GM23338 (cell line): ENCODE results near the gene INTS6. TPM values are rescaled to one million over a fixed set of nuclear protein-coding genes. Genes with fewer than 3 reads are reported as not detected.

Source experiments
- ATAC-seq: fragments of 200-7000 bp; cut with Tn5 transposase; 3 replicates; pipeline ENCODE4 v1.9.1; 2020
- DNase-seq: peaks from one replicate; pipeline ENCODE4 v3.0.0-alpha.2; 2015; ENCODE audit warnings: low spot score
- H2AFZ ChIP-seq: fragments of 200-600 bp; sonication (generic); 2 replicates; pipeline ENCODE4 v1.8.0; 2016; ENCODE audit warnings: antibody characterized with exemption, mild to moderate bottlenecking, moderate library complexity
- H3F3A ChIP-seq: fragments of 200-600 bp; sonication (generic); replicated peaks from 2 replicates; pipeline ENCODE4 v1.8.0; 2017; ENCODE audit warnings: antibody characterized with exemption, mixed run types, low read depth
- H3K27ac ChIP-seq: fragments of 200-600 bp; sonication (generic); 2 replicates; pipeline ENCODE4 v1.6.1; 2016; ENCODE audit warnings: low read depth
- H3K27me3 ChIP-seq: fragments of 200-600 bp; sonication (generic); 2 replicates; pipeline ENCODE4 v1.8.0; 2016; ENCODE audit warnings: mild to moderate bottlenecking, mixed run types, moderate library complexity; ENCODE audit not compliant: insufficient read depth
- H3K36me3 ChIP-seq: fragments of 200-600 bp; sonication (generic); 2 replicates; pipeline ENCODE4 v1.8.0; 2016; ENCODE audit warnings: mild to moderate bottlenecking; ENCODE audit not compliant: insufficient read depth
- H3K4me1 ChIP-seq: fragments of 200-600 bp; sonication (generic); 2 replicates; pipeline ENCODE4 v1.8.0; 2016; ENCODE audit warnings: mild to moderate bottlenecking, moderate library complexity; ENCODE audit not compliant: insufficient read depth
- H3K4me2 ChIP-seq: fragments of 200-600 bp; sonication (generic); 2 replicates; pipeline ENCODE4 v1.7.1; 2017; ENCODE audit warnings: mixed run types
- H3K4me3 ChIP-seq: fragments of 200-600 bp; sonication (generic); 2 replicates; pipeline ENCODE4 v1.6.1; 2016; ENCODE audit warnings: mixed run types
- H3K79me2 ChIP-seq: fragments of 200-600 bp; sonication (generic); replicated peaks from 2 replicates; pipeline ENCODE4 v1.8.0; 2017; ENCODE audit warnings: mild to moderate bottlenecking; ENCODE audit not compliant: insufficient read depth
- H3K9me2 ChIP-seq: fragments of 200-600 bp; sonication (generic); 2 replicates; pipeline ENCODE4 v1.8.0; 2017; ENCODE audit not compliant: insufficient read depth
- H4K20me1 ChIP-seq: fragments of 200-600 bp; sonication (generic); replicated peaks from 2 replicates; pipeline ENCODE4 v1.8.0; 2017; ENCODE audit warnings: mild to moderate bottlenecking; ENCODE audit not compliant: insufficient read depth
- H3K27ac Mint-ChIP-seq: 2 replicates; pipeline ENCODE4 v1.8.0; 2020; ENCODE audit warnings: inconsistent platforms, mild to moderate bottlenecking, moderate library complexity, mixed read lengths
- H3K27me3 Mint-ChIP-seq: 3 replicates; pipeline ENCODE4 v1.8.0; 2022; ENCODE audit warnings: low read depth, mild to moderate bottlenecking, moderate library complexity, mixed read lengths, inconsistent platforms; ENCODE audit not compliant: insufficient read depth, poor library complexity
- H3K36me3 Mint-ChIP-seq: 3 replicates; pipeline ENCODE4 v1.8.0; 2021; ENCODE audit warnings: low read depth, mild to moderate bottlenecking, inconsistent platforms, moderate library complexity, mixed read lengths
- H3K4me1 Mint-ChIP-seq: 3 replicates; pipeline ENCODE4 v1.8.0; 2020; ENCODE audit warnings: mild to moderate bottlenecking, inconsistent platforms, mixed read lengths
- H3K4me3 Mint-ChIP-seq: 3 replicates; pipeline ENCODE4 v1.8.0; 2021; ENCODE audit warnings: moderate library complexity, mild to moderate bottlenecking, inconsistent platforms, mixed read lengths
- H3K9me3 Mint-ChIP-seq: 3 replicates; pipeline ENCODE4 v1.8.0; 2020; ENCODE audit warnings: moderate library complexity, mild to moderate bottlenecking, inconsistent platforms, mixed read lengths
- EZH2 ChIP-seq: fragments of 200-600 bp; sonication (generic); IDR thresholded peaks from one replicate; pipeline ENCODE4 v1.8.0; 2017; ENCODE audit warnings: antibody characterized with exemption, mild to moderate bottlenecking, low read depth; ENCODE audit not compliant: unreplicated experiment
- EZH2phosphoT487 ChIP-seq: fragments of 200-600 bp; sonication (generic); IDR thresholded peaks from one replicate; pipeline ENCODE4 v1.8.1; 2018; ENCODE audit warnings: antibody characterized with exemption; ENCODE audit not compliant: unreplicated experiment
- NANOG ChIP-seq: IDR thresholded peaks from 2 replicates; pipeline ENCODE4 v1.6.1; 2016; ENCODE audit warnings: antibody characterized with exemption, borderline replicate concordance
- POLR2AphosphoS5 ChIP-seq: IDR thresholded peaks from 2 replicates; pipeline ENCODE4 v1.6.1; 2016; ENCODE audit warnings: antibody characterized with exemption, low read depth
- STAT1 ChIP-seq: IDR thresholded peaks from one replicate; pipeline ENCODE4 v1.6.1; 2016; ENCODE audit warnings: antibody characterized with exemption; ENCODE audit not compliant: unreplicated experiment
- ZNF114 ChIP-seq: fragments of 250-450 bp; sonication (Bioruptor Pico); IDR thresholded peaks from 2 replicates; pipeline ENCODE4 v1.5.0; 2020; ENCODE audit warnings: mild to moderate bottlenecking, moderate library complexity
- ZNF331 ChIP-seq: fragments of 250-450 bp; sonication (Bioruptor Pico); IDR thresholded peaks from 2 replicates; pipeline ENCODE4 v1.5.0; 2020; ENCODE audit warnings: low read depth, mild to moderate bottlenecking, moderate library complexity
- polyA plus RNA-seq: library from polyadenylated mRNA; unstranded; fragments of >200 nt; fragmentation: Nextera tagmentation; extraction: Ambion mirVana; gene quantifications from 2 replicates; pipeline ENCODE4 v1.2.1, GENCODE V29; 2016
- total RNA-seq: library from RNA; depleted of rRNA; stranded (reverse); fragments of >200 nt; shearing (Covaris generic); gene quantifications from 2 replicates; pipeline ENCODE4 v1.2.3, GENCODE V29; 2014
- TF ChIP-seq, protein P1 (sequence below): IDR thresholded peaks from 2 replicates; pipeline ENCODE4 v1.6.1; 2016; ENCODE audit warnings: antibody characterized with exemption

INTS6 gene
- total and polyA plus RNA-seq, 2 experiments from 2014 or later = 24.8 to 38.6 TPM

DNA sequence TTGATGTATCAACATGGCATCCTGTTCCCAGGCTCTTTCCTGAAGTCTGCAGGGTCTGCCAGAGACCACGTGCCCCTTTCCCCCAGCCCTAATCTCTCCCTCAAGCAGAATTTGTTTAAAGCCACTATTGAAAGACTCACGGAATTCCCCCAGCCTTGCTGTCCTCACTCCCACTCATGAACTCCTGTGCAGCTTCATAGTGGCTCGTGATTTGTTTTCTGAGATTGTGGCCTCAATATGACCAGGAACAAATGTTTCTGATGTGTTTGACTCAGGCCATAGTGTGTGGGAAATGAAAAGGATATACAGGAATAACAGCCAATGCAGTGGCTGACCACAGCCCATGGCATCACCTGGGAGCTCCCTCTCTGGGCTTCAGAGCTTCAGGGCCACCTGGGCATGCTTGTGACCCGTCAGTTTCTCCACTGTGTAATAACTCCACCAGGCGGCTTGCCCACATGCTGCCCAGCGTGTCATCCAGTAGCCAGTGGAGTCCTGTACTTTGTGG, 121.4 kb downstream of the INTS6 start:
- Histone ChIP-seq H3K36me3 (no peaks in the 10 kb centered on the region), H4K20me1 (no peaks in the 10 kb centered on the region), H2AFZ (peak overlapping the region; percentile 11; the same call in 1 of the 2 replicates), H3K4me3 (no peak overlapping the region), H3F3A (no peaks in the 10 kb centered on the region), H3K4me2 (no peak overlapping the region), H3K27me3 (no peaks in the 10 kb centered on the region), H3K27ac (no peak overlapping the region), H3K4me1 (peaks cover 17% of the 10 kb centered on the region), H3K79me2 (no peaks in the 10 kb centered on the region), H3K9me2 (no peaks in the 10 kb centered on the region)
- H3K4me1 Mint-ChIP-seq = peaks cover 19% of the 10 kb centered on the region
- TF ChIP-seq, protein P1, sequence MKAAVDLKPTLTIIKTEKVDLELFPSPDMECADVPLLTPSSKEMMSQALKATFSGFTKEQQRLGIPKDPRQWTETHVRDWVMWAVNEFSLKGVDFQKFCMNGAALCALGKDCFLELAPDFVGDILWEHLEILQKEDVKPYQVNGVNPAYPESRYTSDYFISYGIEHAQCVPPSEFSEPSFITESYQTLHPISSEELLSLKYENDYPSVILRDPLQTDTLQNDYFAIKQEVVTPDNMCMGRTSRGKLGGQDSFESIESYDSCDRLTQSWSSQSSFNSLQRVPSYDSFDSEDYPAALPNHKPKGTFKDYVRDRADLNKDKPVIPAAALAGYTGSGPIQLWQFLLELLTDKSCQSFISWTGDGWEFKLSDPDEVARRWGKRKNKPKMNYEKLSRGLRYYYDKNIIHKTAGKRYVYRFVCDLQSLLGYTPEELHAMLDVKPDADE = no peak
- TF ChIP-seq STAT1 (no peak), EZH2phosphoT487 (no peak), EZH2 (no peak), ZNF331 (CRISPR knock-in tag) (no peak), POLR2AphosphoS5 (no peak), ZNF114 (CRISPR knock-in tag) (no peak), NANOG (no peak)
- H3K27me3 Mint-ChIP-seq = peaks cover 4% of the 10 kb centered on the region
- H3K4me3 Mint-ChIP-seq = no peak overlapping the region
- H3K36me3 Mint-ChIP-seq = no peaks in the 10 kb centered on the region
- no peak overlapping the region for H3K27ac Mint-ChIP-seq
- no peaks in the 10 kb centered on the region for H3K9me3 Mint-ChIP-seq
- DNase-seq = no peak
- no peak for ATAC-seq

DNA sequence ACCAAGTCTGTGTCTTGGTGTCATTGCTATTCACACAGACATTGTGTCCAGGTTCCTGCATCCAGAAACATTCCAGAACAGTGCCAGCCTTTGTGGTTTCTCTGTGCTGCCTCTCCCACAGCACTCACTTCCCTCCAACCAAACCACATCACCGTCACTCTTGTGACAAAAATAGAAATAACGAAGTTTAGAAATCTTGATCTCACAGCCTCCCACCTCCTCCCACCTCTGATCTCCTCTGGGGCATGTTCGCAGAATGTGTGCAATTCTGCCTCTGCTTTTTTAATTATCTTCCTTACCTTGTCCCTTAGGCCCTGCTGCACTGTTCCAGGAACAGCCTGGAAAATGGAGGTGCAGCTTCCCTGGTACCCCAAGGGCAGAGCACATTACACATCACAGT, 122.0 kb downstream of the INTS6 start:
- Histone ChIP-seq H4K20me1 (no peaks in the 10 kb centered on the region), H2AFZ (0 out of 2 replicates have a peak overlapping the region, but pooled peaks have one; percentile 48), H3K27ac (no peak overlapping the region), H3K79me2 (no peaks in the 10 kb centered on the region), H3K9me2 (peaks cover under 1% of the 10 kb centered on the region; the same call in 1 of the 2 replicates), H3K4me2 (no peak overlapping the region), H3F3A (no peaks in the 10 kb centered on the region), H3K4me3 (no peak overlapping the region), H3K4me1 (peaks cover 23% of the 10 kb centered on the region), H3K36me3 (no peaks in the 10 kb centered on the region), H3K27me3 (no peaks in the 10 kb centered on the region)
- H3K27ac Mint-ChIP-seq = no peak overlapping the region
- no peaks in the 10 kb centered on the region for H3K36me3 Mint-ChIP-seq
- DNase-seq (no peak), ATAC-seq (no peak)
- H3K9me3 Mint-ChIP-seq = no peaks in the 10 kb centered on the region; the same call in 2 of the 3 replicates
- H3K4me3 Mint-ChIP-seq = no peak overlapping the region
- TF ChIP-seq ZNF114 (CRISPR knock-in tag) = no peak
- no peak for TF ChIP-seq STAT1
- H3K27me3 Mint-ChIP-seq = peaks cover 4% of the 10 kb centered on the region
- peaks cover 23% of the 10 kb centered on the region for H3K4me1 Mint-ChIP-seq

DNA sequence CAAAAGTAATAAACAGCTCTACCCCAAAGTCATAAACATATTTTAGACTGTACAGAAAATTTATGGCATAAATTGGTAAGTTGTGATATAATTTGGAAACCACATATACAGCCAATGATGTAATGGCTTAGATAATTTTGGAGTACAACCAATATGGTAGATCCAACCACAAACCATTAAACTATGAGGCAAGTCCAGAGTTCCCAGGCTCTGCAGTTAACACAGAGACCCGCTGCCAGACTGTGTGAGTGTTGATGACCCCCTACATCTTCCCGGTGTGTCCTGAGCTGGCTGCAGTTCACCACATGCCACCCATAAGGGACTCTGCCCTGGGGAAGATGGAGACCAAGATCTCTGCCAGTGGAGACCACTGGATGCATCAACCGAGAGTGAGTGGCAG, 123.2 kb downstream of the INTS6 start:
- no peak for TF ChIP-seq NANOG
- Mint-ChIP-seq H3K27me3 (peaks cover 4% of the 10 kb centered on the region), H3K4me3 (no peak overlapping the region), H3K27ac (no peak overlapping the region), H3K4me1 (peaks cover 27% of the 10 kb centered on the region), H3K36me3 (no peaks in the 10 kb centered on the region), H3K9me3 (no peaks in the 10 kb centered on the region; the same call in 2 of the 3 replicates)
- no peak for ATAC-seq
- Histone ChIP-seq H3K9me2 (peaks cover 8% of the 10 kb centered on the region; the same call in 1 of the 2 replicates), H3K27ac (no peak overlapping the region), H3F3A (no peaks in the 10 kb centered on the region), H4K20me1 (no peaks in the 10 kb centered on the region), H3K36me3 (no peaks in the 10 kb centered on the region), H3K79me2 (no peaks in the 10 kb centered on the region), H2AFZ (no peak overlapping the region), H3K27me3 (no peaks in the 10 kb centered on the region), H3K4me3 (no peak overlapping the region), H3K4me2 (no peak overlapping the region), H3K4me1 (peaks cover 25% of the 10 kb centered on the region)
- no peak for DNase-seq
